GM21526 (cell line): ENCODE measurements around the gene OR4K15.
"Not testable (repeated sequence)": the region's sequence is repeated elsewhere in the genome, so short reads cannot be mapped to it uniquely, and the experiment has no call there.

Experiments used
- ATAC-seq: cut with Tn5 transposase; IDR thresholded peaks from one replicate; pipeline ENCODE4 v1.9.1; 2021; ENCODE audit warnings: moderate library complexity; ENCODE audit not compliant: unreplicated experiment, low FRiP score

Gene OR4K15, protein sequence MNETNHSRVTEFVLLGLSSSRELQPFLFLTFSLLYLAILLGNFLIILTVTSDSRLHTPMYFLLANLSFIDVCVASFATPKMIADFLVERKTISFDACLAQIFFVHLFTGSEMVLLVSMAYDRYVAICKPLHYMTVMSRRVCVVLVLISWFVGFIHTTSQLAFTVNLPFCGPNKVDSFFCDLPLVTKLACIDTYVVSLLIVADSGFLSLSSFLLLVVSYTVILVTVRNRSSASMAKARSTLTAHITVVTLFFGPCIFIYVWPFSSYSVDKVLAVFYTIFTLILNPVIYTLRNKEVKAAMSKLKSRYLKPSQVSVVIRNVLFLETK

DNA sequence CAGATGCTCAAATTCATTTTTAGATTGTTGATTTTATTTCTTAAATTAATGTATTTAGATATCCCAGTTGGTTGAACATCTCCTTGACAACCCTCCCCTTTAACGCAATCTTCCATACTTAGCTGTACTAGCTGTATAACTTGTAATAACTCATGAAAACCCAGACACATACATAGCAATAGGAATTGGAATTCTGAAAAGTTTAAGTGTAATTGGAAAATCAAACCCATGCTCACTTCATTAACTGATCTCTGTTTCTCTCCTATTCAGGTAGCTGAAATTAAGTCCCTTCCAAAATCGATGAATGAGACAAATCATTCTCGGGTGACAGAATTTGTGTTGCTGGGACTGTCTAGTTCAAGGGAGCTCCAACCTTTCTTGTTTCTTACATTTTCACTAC lies at the start of gene OR4K15:
TSS of gene OR4K15 (plus strand) at position 301 of the 400 bp plus-strand sequence. CDS start at position 301, 0 bp downstream.
- no peak for ATAC-seq

DNA sequence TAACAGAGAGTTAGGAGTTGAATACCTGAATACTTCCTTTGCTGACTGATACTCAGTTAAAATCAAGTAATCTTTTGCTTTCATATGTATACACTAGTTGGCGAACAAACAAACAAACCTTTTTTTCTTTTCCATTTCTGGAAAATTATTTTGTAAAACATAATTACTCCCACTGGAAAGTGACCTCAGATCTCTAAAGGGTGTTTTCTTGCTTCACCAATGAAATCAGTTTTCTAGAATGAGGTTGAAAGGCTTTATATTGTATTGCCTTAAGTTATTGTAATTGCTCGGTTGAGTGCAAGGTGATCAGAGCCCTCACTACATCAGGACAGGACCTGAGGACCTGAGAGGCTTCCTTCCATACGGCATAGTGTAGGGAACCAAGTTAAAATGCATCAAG lies 44.8 kb upstream of the OR4K15 start, which contains the start of gene OR4K1:
TSS of gene OR4K1 (plus strand) at position 301 of the 400 bp plus-strand sequence. CDS start 4,750 bp downstream, outside the sequence.
- no peak for ATAC-seq

DNA sequence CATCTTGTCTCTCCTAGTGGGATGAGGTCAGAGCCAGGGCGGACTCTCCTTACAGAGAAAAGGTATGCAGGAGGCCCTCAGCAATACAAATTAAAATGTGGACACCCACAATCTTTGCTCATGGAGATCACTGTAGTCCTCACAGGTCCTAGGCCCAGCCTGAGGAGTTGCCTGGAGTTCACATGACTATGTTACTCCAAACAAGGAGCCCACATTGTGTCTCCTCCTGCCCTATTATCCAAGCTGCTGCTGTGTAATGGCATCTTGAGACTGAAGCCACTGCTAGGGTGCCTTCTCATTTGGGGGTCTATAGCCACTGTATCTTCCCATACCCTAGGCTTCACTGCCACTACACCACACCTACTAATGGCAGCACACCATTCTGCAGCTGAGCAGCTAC lies 33.7 kb upstream of the OR4K15 start:
- no peak for ATAC-seq

DNA sequence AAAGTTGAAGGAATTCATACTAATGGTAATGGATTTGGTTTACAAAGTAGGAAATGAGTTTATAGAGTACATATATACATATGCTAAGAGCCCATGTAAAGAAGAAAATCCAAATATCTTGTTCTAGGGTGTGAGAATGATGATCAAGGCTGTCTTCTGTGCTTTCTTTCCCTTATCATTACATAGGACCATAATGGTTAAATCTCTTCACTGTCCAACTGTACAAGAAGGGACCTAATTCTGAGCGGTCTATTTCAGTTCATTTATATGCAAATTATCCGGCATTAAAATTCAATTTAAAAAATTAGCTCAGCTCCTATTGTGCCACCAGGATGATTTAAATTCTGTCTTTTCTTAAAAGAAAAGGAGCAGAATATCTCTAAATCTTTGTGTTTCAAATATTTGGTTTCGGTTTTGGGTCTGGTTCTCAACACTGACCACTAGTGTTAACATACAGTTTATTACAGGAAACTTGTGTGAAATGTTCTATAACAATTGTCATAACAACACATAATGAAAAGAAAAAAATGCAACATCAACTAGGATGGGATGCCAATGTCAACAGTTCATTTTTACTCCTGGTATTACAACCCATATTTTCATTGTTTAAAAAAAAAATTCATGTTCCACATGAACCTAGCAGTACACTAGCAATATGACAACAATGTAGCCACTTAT lies 27.8 kb upstream of the OR4K15 start:
- ATAC-seq = no peak

DNA sequence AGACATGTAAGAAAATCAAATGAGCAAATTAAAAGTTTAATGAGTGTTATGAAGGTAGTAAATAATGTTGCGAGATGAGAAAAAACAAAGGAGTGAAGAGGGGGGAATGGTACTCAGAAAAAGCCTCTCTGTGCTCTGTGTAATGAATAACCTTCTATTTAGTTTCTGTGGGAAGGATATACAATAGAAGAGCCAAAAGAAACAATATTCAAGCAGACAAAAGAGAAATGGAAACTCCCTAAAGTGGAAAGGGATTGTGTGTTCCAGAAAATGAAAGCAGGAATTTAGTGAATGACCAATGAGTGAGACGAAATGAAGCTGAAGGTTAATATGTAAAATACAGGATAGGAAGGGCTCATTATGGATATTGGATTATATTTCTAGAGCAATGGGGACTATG lies 26.2 kb upstream of the OR4K15 start:
- ATAC-seq = no peak

DNA sequence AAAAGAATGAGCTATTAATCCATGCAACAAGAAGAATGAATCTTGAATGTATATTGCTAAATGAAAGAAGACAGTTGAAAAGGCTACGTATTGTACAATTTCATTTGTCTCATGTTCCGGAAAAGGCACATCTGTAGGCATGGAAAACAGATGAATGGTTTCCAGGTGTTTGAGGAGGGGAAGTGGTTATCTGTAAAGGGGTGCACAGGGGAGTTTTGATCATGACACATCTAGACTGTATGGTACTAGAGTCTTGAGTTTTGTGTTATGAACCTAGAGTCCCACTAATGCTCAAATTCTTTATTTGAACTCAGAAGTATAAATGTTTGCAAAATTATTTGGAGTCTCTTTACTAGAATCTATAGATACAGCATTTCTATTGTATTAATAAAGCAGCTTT lies 5.7 kb upstream of the OR4K15 start:
- ATAC-seq = not testable (repeated sequence)

DNA sequence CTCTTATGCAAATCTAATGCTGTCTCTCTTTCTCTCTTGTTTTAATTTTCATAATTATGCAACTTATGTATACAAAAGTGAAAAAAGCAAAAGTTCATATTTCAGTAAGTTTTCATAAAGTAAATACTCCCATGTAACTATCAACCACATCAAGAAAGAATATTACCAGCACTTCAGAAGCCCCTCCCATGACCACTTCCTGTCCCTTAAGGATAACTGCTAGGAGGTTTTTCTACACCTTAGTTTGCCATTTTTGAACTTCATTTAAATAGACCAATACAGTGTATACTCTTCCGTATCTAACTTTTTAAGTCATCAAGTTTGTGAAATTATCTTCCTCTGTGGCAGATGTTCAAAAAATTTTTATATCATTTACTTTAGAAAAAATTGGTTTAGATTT lies 547 bp upstream of the OR4K15 start:
- ATAC-seq = no peak

DNA sequence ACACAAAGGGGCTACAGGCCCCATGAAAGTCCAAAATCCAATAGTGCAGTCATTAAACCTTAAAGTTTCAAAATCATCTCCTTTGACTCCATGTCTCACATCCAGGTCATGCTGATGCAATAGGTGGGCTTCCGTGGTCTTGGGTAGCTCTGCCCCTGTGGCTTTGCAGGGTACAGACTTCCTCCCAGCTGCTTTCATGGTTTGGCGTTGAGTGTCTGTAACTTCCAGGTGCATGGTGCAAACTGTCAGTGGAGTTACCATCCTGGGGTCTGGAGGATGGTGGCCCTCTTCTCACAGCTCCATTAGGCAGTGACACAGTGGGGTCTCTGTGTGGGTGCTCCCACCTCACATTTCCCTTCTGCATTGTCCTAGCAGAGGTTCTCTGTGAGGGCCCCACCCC lies 18.0 kb downstream of the OR4K15 start:
- ATAC-seq = no peak

DNA sequence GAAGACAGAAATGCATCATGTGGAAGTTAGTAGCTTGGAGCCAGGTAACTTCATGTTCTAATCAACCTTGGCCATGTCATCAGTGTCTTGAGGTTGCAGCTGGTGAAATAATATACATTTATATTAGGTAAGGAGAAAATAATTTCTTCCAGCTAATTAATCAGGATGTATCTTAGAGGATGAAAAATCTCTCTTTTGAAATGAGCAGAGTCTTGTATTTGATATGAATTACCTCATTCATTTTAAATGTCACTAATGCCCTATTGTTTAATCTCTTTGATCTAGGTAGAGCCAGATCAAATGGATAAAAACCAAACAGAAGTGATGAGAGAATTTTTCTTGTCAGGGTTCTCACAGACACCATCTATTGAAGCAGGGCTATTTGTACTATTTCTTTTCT lies 26.5 kb downstream of the OR4K15 start, which contains the start of gene OR4Q2:
TSS of gene OR4Q2 (plus strand) at position 301 of the 400 bp plus-strand sequence.
- no peak for ATAC-seq

DNA sequence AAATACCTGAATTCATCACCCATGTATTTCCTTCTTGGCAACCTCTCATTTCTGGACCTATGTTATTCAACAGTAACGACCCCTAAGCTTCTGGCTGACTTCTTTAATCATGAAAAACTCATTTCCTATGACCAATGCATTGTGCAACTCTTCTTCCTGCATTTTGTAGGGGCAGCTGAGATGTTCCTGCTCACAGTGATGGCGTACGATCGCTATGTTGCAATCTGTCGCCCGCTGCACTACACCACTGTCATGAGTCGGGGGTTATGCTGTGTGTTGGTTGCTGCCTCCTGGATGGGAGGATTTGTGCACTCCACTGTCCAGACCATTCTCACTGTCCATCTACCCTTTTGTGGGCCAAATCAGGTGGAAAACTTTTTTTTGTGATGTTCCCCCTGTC lies 26.9 kb downstream of the OR4K15 start:
- ATAC-seq = no peak

DNA sequence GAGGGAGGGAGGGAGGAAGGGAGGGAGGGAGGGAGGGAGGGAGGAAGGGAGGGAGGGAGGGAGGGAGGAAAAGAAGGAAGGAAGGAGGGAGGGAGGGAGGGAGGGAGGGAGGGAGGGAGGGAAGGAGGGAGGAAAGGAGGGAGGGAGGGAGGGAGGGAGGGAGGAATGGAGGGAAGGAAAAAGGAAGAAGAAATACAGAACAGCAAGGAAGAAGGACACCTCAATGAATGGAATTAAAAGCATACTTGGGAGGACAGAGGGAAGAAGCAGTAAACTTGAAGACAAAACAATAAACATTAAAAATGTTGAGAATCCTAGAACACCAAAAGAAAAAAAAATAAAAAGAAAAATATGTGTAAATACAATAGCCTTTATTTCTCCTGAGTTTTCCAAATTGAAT lies 32.8 kb downstream of the OR4K15 start:
- ATAC-seq = no peak

DNA sequence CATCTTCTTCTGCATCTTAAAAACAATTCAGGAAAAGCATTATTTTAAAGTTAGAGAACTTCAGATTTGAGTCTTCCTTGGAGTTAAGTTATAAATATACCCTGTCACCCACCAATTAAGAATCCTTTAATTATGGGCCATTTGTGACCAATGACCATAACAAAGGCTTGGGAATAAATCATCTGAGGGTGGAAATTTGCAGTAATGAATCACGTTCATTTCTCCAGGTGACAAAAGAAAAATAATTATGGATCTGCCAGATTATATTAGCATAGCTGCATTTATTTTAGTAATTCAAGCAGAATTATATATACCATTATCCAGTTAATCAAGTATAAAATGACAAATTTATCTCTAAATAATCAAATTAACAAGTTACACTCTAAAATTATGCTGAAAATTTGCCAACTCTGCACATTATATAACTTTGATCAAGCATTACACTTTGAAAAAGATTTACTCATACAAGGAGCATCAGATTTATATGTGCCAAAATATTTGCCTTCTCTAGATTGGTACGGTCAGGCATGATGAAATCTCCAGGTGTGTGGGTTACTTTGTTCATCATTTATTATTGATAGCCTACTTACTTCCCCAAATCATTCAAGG lies 44.0 kb downstream of the OR4K15 start, which contains the start of gene OR4K14:
TSS of gene OR4K14 (minus strand) at position 51 of the 609 bp plus-strand sequence. CDS start 4,114 bp downstream, outside the sequence.
- ATAC-seq = no peak
